Measurements from ENCODE around the gene LTBR. TPM values are rescaled to one million over a fixed set of nuclear protein-coding genes. Genes with fewer than 3 reads are reported as not detected.

The LTBR gene
- total and polyA plus RNA-seq, 2 donors (not counting 1 experiment from before 2014, with no cell fraction given) = 1.1 TPM; not detected in 1

DNA sequence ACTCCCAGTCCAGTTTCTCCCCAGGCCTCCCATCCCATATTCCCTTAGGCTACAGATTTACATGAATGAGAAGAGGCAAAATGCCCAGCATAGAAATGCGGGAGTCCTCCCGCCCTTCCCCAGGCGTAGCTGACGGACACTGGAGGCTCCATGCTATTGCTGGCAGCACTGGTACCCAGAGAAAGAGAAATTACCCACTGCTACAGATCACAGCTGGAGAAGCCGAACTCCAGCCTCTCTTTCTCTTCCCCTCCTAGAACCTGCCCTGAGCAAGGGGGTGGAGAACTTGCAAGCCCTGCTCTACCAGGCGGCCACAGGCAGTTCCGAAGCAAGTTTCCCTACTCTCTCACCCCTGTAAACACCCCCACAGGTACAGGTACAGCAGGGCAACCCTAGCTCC is 3.6 kb downstream of the LTBR start:
- peaks cover 10 to 15% of the 10 kb centered on the region in 2 donors for H3K4me1 ChIP-seq (ENCODE audit: control insufficient read depth in 2 of 2, insufficient read depth in 2 of 2, low read length in 2 of 2)
- no peak for ATAC-seq (ENCODE audit: low read depth)
- no peaks in the 10 kb centered on the region for H3K36me3 ChIP-seq (replicated peaks in 1 of 2; ENCODE audit: control extremely low read depth in 1 of 2, control insufficient read depth in 1 of 2, extremely low read depth in 1 of 2, insufficient read depth in 2 of 2, low read length in 1 of 2)
- no peaks in the 10 kb centered on the region for H4K20me1 ChIP-seq (ENCODE audit: control insufficient read depth, insufficient read depth, low read length, poor library complexity, severe bottlenecking)
- H3K9me3 ChIP-seq (ENCODE audit: control extremely low read depth in 1 of 3, control insufficient read depth in 2 of 3, insufficient read depth in 1 of 3, low read length in 2 of 3) = peaks cover 0 to 12% (median 0%) of the 10 kb centered on the region in 3 donors
- no peak overlapping the region for H3K4me3 ChIP-seq (ENCODE audit: control extremely low read depth in 1 of 5, extremely low read depth in 1 of 5, insufficient read depth in 1 of 5, low read depth in 2 of 5, low read length in 4 of 5)
- ChIA-PET CTCF (no interaction called here), POLR2A (no interaction called here)
- intact Hi-C loops (cut with micrococcal nuclease) = no loop called here
- TF ChIP-seq EZH2 (IDR thresholded peaks at IDR 0.05; ENCODE audit: borderline replicate concordance, insufficient read depth, low read depth, low read length, poor library complexity, severe bottlenecking) (no peak), CTCF (IDR thresholded peaks at IDR 0.05) (no peak)
- Mint-ChIP-seq H3K27me3 (peaks cover 43% of the 10 kb centered on the region), H3K4me1 (peaks cover 6% of the 10 kb centered on the region), H3K9me3 (ENCODE audit: insufficient read depth) (no peaks in the 10 kb centered on the region), H3K27ac (no peak overlapping the region), H3K4me3 (no peak overlapping the region)
- WGBS (ENCODE audit: insufficient coverage) = 93% methylated on average over 6 of the region's 7 CpGs
- peaks cover 0 to 36% (median 15%) of the 10 kb centered on the region in 4 experiments for H3K27me3 ChIP-seq (replicated peaks in 1 of 4; ENCODE audit: control extremely low read depth in 1 of 4, control insufficient read depth in 3 of 4, insufficient read depth in 4 of 4, low read length in 3 of 4)
- no peak overlapping the region for H3K4me2 ChIP-seq (replicated peaks; ENCODE audit: low read depth, low read length, poor library complexity, severe bottlenecking)
- DNase-seq = no peak
- no peak overlapping the region for H3K27ac ChIP-seq (ENCODE audit: low read length in 2 of 2)
- no peak overlapping the region for H3K9ac ChIP-seq (ENCODE audit: low read length)
- no peaks in the 10 kb centered on the region for H3K79me2 ChIP-seq (ENCODE audit: control insufficient read depth, insufficient read depth, low read length)
- H2AFZ ChIP-seq (ENCODE audit: insufficient read depth, low read depth, low read length, poor library complexity, severe bottlenecking) = no peak overlapping the region

GRCh38 chr12:6390084-6390799 is 6.3 kb downstream of the LTBR start:
- H3K36me3 ChIP-seq (replicated peaks in 1 of 2; ENCODE audit: control extremely low read depth in 1 of 2, control insufficient read depth in 1 of 2, extremely low read depth in 1 of 2, insufficient read depth in 2 of 2, low read length in 1 of 2) = no peaks in the 10 kb centered on the region
- H2AFZ ChIP-seq (ENCODE audit: insufficient read depth, low read depth, low read length, poor library complexity, severe bottlenecking) = no peak overlapping the region
- no peaks in the 10 kb centered on the region for H3K9me3 Mint-ChIP-seq (ENCODE audit: insufficient read depth)
- ATAC-seq (ENCODE audit: low read depth) (no peak), DNase-seq (no peak)
- H3K4me3 ChIP-seq (ENCODE audit: control extremely low read depth in 1 of 5, extremely low read depth in 1 of 5, insufficient read depth in 1 of 5, low read depth in 2 of 5, low read length in 4 of 5) = no peak overlapping the region
- H3K9me3 ChIP-seq (ENCODE audit: control extremely low read depth in 1 of 3, control insufficient read depth in 2 of 3, insufficient read depth in 1 of 3, low read length in 2 of 3) = peaks cover 0 to 1% (median 0%) of the 10 kb centered on the region in 3 donors
- no peak overlapping the region for H3K9ac ChIP-seq (ENCODE audit: low read length)
- ChIA-PET CTCF (no interaction called here), POLR2A (no interaction called here)
- TF ChIP-seq CTCF (IDR thresholded peaks at IDR 0.05) (no peak), EZH2 (IDR thresholded peaks at IDR 0.05; ENCODE audit: borderline replicate concordance, insufficient read depth, low read depth, low read length, poor library complexity, severe bottlenecking) (no peak)
- H3K27me3 Mint-ChIP-seq = peaks cover 29% of the 10 kb centered on the region
- no peaks in the 10 kb centered on the region for H3K4me1 Mint-ChIP-seq
- no peak overlapping the region for H3K4me2 ChIP-seq (replicated peaks; ENCODE audit: low read depth, low read length, poor library complexity, severe bottlenecking)
- no peaks in the 10 kb centered on the region for H3K79me2 ChIP-seq (ENCODE audit: control insufficient read depth, insufficient read depth, low read length)
- H3K27me3 ChIP-seq (replicated peaks in 1 of 4; ENCODE audit: control extremely low read depth in 1 of 4, control insufficient read depth in 3 of 4, insufficient read depth in 4 of 4, low read length in 3 of 4) = peaks cover 0 to 11% (median 0%) of the 10 kb centered on the region in 4 experiments
- no peak overlapping the region for H3K27ac ChIP-seq (ENCODE audit: low read length in 2 of 2)
- intact Hi-C loops (cut with micrococcal nuclease) = no loop called here
- no peaks in the 10 kb centered on the region for H3K4me1 ChIP-seq (ENCODE audit: control insufficient read depth in 2 of 2, insufficient read depth in 2 of 2, low read length in 2 of 2)
- no peaks in the 10 kb centered on the region for H4K20me1 ChIP-seq (ENCODE audit: control insufficient read depth, insufficient read depth, low read length, poor library complexity, severe bottlenecking)
- no peak overlapping the region for H3K27ac Mint-ChIP-seq
- 89% methylated on average over 13 of the region's 15 CpGs for WGBS (ENCODE audit: insufficient coverage)
- no peak overlapping the region for H3K4me3 Mint-ChIP-seq
